Hepatocyte (in vitro differentiated cells): ENCODE measurements around the gene PABPN1.

Experiments
- CTCF ChIP-seq: fragments of 200-600 bp; sonication (generic); IDR thresholded peaks from 2 replicates; pipeline ENCODE4 v1.5.1; 2016; ENCODE audit warnings: antibody characterized with exemption, mild to moderate bottlenecking; ENCODE audit not compliant: poor library complexity
- EZH2 ChIP-seq: fragments of 200-600 bp; sonication (generic); IDR thresholded peaks from 2 replicates; pipeline ENCODE4 v1.6.1; 2016; ENCODE audit warnings: antibody characterized with exemption, mild to moderate bottlenecking, borderline replicate concordance
- EZH2phosphoT487 ChIP-seq: fragments of 200-600 bp; sonication (generic); IDR thresholded peaks from one replicate; pipeline ENCODE4 v1.6.1; 2018; ENCODE audit warnings: antibody characterized with exemption, mild to moderate bottlenecking, low read depth, moderate library complexity; ENCODE audit not compliant: unreplicated experiment, severe bottlenecking

DNA sequence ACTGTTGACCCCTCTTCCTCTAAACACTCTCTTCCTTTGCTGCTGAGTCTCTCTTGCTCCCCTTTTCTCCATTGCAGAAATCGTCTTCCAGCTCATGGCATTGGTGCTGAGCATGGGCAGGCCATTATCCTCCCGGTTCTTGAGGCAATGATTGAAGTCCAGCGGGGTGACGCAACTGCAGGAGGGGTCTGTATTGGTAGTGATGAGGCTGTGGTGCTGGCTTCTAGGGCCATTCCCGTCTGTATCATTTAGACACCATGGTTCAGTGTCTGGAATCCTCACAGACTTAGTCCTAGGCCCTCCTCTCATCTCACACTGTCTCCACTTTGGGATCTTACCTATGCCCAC, 32.1 kb downstream of the PABPN1 start:
- no peak for TF ChIP-seq CTCF
- TF ChIP-seq EZH2: no peak
- TF ChIP-seq EZH2phosphoT487: no peak
